Testis (tissue), 3 donors: Measurements from ENCODE around the gene CNTN2. TPM values are rescaled to one million over a fixed set of nuclear protein-coding genes. Genes with fewer than 3 reads are reported as not detected.

Source experiments
- DNase-seq: peaks from one replicate; pipeline ENCODE4 v3.0.0-alpha.2; 2019
- H3K27ac ChIP-seq, 2 donors: fragments of 200-600 bp; sonication (generic); one replicate each; pipeline ENCODE4 v1.5.1; 2019
- H3K27me3 ChIP-seq: fragments of 200-600 bp; sonication (generic); one replicate; pipeline ENCODE4 v1.5.1; 2019
- H3K36me3 ChIP-seq: fragments of 200-600 bp; sonication (generic); one replicate; pipeline ENCODE4 v1.5.1; 2017; ENCODE audit warnings: low read depth; ENCODE audit errors: missing control alignments
- H3K4me1 ChIP-seq: fragments of 200-600 bp; sonication (generic); one replicate; pipeline ENCODE4 v1.5.1; 2019
- H3K4me3 ChIP-seq, 2 donors: fragments of 200-600 bp; sonication (generic); one replicate each; pipeline ENCODE4 v1.5.1; 2017 to 2019
- H3K9me3 ChIP-seq: fragments of 200-600 bp; sonication (generic); one replicate; pipeline ENCODE4 v1.5.1; 2017
- POLR2A ChIP-seq: fragments of 450-650 bp; IDR thresholded peaks from one replicate; pipeline ENCODE4 v1.6.1; 2017; ENCODE audit warnings: antibody characterized with exemption, mild to moderate bottlenecking, moderate library complexity
- WGBS, 2 donors: methylation state at CpG; one replicate each; pipeline ENCODE4 v1.1.5; 2018; 5-methylcytosine and 5-hydroxymethylcytosine counted together
- intact Hi-C: fragments of 100-400 bp; cut with DNase I; formaldehyde crosslinking; loops from one replicate; pipeline ENCODE4 v1.15.1; 2023; ENCODE audit warnings: low total_unique reads
- polyA plus RNA-seq: library from polyadenylated mRNA; stranded (reverse); fragments of 350-450 nt; fragmentation: Illumina TruSeq; extraction: RNeasy Lipid Tissue Mini Kit (QIAGEN cat#74804); gene quantifications from one replicate; pipeline ENCODE4 v1.2.3, GENCODE V29; 2014; ENCODE audit warnings: low read depth, low replicate concordance; ENCODE audit not compliant: insufficient read depth
- total RNA-seq, 2 donors: library from RNA; depleted of rRNA; stranded (reverse); fragments of >200 nt; gene quantifications; one replicate each; pipeline ENCODE4 v1.2.3, GENCODE V29; 2016
- TF ChIP-seq, protein P1 (sequence below), 3 experiments: fragments of 450-650 bp in 2 of 3; fragments of 200-600 bp in 1 of 3; sonication (generic) in 1 of 3; IDR thresholded peaks; one replicate each; pipeline ENCODE4 v1.5.1; 2016 to 2019; ENCODE audit warnings: antibody characterized with exemption in 3 of 3, mild to moderate bottlenecking in 2 of 3, moderate library complexity in 1 of 3

CNTN2 gene
- total and polyA plus RNA-seq, 3 donors from 2014 or later, result 16.4 to 31.9 (median 17.2) TPM

DNA sequence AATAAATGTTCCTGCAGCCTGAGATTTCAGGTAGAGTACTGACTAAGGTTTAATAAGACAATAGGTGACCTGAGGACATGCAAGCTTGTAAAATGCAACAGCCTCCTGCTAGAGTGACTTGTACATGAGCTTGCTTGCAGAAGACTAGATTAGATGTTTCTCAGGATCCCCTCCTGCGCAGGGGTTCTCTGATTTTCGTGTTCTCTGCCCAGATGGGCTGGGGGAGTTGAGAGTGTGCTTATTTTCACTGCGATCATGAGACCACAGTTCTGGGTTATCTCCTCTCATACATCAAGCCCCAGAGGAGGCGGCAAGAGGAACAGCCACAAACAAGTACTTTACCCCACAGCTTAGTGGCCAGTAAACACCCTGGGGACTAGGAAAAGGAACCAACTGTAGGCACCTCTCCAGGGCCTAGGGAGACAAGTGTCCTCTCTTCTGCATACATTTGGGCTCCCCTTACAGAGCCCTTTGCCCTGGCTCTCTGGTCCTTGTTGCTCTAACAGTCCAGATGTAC lies 33.3 kb downstream of the CNTN2 start:
- no peak for DNase-seq
- TF ChIP-seq POLR2A, result no peak
- TF ChIP-seq, protein P1, sequence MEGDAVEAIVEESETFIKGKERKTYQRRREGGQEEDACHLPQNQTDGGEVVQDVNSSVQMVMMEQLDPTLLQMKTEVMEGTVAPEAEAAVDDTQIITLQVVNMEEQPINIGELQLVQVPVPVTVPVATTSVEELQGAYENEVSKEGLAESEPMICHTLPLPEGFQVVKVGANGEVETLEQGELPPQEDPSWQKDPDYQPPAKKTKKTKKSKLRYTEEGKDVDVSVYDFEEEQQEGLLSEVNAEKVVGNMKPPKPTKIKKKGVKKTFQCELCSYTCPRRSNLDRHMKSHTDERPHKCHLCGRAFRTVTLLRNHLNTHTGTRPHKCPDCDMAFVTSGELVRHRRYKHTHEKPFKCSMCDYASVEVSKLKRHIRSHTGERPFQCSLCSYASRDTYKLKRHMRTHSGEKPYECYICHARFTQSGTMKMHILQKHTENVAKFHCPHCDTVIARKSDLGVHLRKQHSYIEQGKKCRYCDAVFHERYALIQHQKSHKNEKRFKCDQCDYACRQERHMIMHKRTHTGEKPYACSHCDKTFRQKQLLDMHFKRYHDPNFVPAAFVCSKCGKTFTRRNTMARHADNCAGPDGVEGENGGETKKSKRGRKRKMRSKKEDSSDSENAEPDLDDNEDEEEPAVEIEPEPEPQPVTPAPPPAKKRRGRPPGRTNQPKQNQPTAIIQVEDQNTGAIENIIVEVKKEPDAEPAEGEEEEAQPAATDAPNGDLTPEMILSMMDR (IDR thresholded peaks at IDR 0.05), result no peak
- Histone ChIP-seq H3K27ac (no peak overlapping the region), H3K36me3 (no peaks in the 10 kb centered on the region), H3K4me3 (no peak overlapping the region), H3K9me3 (no peaks in the 10 kb centered on the region), H3K27me3 (no peaks in the 10 kb centered on the region), H3K4me1 (peaks cover 13% of the 10 kb centered on the region)
- 61 to 67% methylated on average over 4 of the region's 4 CpGs for WGBS, 2 donors
- intact Hi-C loops, result no loop called here

DNA sequence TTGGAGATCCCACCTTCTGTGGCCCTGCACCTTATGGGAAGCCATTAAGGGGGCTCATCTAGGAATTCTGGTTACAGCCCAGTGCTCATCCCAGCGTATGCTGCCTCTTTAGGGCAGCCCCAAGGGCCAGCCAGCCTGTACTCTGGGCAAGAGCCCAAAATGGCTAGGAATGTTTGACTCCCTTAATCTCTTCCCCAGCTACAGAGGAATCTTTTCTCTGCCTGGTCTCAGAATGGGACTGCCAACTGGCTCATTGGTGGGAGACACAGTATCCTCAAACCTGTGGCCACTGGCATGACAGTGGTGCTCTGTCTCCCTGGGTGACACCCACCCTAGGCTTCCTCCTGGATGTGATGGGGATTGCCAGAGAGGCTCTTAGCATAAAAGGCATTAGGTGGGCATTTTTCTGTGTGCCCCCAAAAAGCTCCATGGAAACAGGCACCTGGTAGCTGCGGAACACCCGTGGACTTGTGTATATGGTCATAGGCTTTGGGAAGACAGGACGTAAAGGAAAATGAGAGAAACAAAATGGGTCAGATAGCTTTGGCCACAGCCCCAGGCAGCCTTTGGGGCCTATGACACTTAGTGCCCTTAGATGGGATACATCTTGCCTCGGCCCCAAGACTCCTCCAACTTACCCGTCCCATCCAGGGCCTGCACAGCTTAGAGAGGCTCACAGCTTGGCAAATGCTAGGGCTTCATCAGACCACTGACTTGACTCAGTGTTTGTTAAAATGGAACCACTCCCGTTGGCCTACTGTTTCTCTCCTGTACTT lies 34.3 kb downstream of the CNTN2 start:
- Histone ChIP-seq H3K36me3 (no peaks in the 10 kb centered on the region), H3K27me3 (no peaks in the 10 kb centered on the region), H3K9me3 (no peaks in the 10 kb centered on the region), H3K27ac (no peak overlapping the region), H3K4me3 (no peak overlapping the region), H3K4me1 (peaks cover 13% of the 10 kb centered on the region)
- intact Hi-C loops, result no loop called here
- 77 to 83% methylated on average over 7 of the region's 7 CpGs for WGBS, 2 donors
- TF ChIP-seq POLR2A, result no peak
- TF ChIP-seq, protein P1 (IDR thresholded peaks at IDR 0.05), result no peak
- no peak for DNase-seq

DNA sequence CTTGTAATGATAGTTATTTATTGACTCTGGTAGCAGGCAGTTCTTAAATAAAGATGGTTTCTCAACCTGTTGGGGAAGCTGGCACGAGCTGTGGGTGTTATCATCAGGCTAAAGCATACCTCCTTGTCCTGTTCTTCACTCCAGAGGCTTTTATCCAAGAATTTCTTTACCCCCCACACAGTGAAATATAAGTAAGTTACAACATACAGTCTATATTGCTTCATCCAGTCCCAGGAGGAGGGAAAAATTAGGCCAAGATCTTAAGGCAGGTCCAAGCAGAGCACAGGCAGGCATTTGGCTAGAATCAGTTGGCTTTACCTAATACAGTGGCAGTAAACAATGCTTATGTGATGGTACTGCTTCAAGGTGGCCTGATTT lies 34.9 kb downstream of the CNTN2 start:
- intact Hi-C loops, result no loop called here
- 70 to 85% methylated on average over 1 of the region's 1 CpG for WGBS, 2 donors
- TF ChIP-seq, protein P1 (IDR thresholded peaks at IDR 0.05), result no peak
- TF ChIP-seq POLR2A, result no peak
- Histone ChIP-seq H3K27me3 (no peaks in the 10 kb centered on the region), H3K4me1 (peaks cover 13% of the 10 kb centered on the region), H3K36me3 (no peaks in the 10 kb centered on the region), H3K9me3 (no peaks in the 10 kb centered on the region), H3K4me3 (no peak overlapping the region), H3K27ac (no peak overlapping the region)
- no peak for DNase-seq

DNA sequence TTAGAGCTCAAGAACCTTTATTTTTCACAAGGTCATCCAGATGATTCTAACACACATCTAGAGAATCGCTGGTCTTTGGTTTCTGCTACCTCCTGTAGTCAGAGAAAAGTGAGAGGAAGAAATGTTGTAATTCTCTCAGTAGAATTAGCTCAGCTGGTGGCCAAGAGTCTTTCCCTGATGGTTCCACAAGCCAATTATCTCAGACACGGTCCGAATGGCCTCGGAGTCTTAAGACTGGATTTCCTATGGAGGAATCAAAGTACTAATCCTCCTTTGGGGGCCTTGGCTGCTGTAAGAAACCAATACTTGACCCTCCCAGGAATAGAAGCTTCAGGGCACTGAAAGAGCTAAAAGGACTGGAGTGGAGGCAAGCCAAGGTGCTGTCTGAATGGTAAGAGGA lies 39.4 kb downstream of the CNTN2 start:
- H3K9me3 ChIP-seq, result no peaks in the 10 kb centered on the region
- no peaks in the 10 kb centered on the region for H3K27me3 ChIP-seq
- H3K27ac ChIP-seq, result no peak overlapping the region
- H3K4me1 ChIP-seq, result no peaks in the 10 kb centered on the region
- no peak for TF ChIP-seq POLR2A
- TF ChIP-seq, protein P1 (IDR thresholded peaks at IDR 0.05), result no peak
- no peak overlapping the region for H3K4me3 ChIP-seq
- intact Hi-C loops, result no loop called here
- WGBS, 2 donors, result 86 to 90% methylated on average over 4 of the region's 4 CpGs
- no peak for DNase-seq
- H3K36me3 ChIP-seq, result no peaks in the 10 kb centered on the region

DNA sequence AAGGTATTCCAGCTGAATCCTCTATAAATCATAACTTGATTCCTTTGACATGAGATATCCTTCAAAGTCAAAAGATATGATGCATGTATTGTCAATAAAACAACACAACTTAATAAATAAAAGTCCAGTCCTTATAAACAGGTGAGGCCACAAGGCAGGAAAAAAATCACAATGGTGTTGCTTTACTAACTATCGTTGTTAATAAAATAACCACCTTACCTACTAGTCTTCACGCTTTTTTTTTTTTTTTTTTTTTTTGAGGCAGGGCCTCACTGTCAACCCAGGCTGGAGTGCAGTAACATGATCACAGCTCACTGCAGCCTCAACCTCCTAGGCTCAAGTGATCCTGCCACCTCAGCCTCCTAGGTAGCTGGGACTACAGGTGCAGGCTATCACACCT lies 41.3 kb downstream of the CNTN2 start, which contains the start of gene TMEM81:
TMEM81 (minus strand) TSS at position 101 of the 400 bp plus-strand sequence. CDS start 140 bp downstream, outside the sequence.
- no peak within 1 kb of the TSS for H3K4me3 ChIP-seq
- 92 to 98% methylated on average over 2 of the region's 2 CpGs for WGBS, 2 donors
- no peaks in the 10 kb centered on the region for H3K27me3 ChIP-seq
- no peak for DNase-seq
- no peaks in the 10 kb centered on the region for H3K4me1 ChIP-seq
- intact Hi-C loops, result no loop called here
- no peaks in the 10 kb centered on the region for H3K9me3 ChIP-seq
- no peak within 1 kb of the TSS for H3K27ac ChIP-seq
- TF ChIP-seq, protein P1 (IDR thresholded peaks at IDR 0.05), result no peak
- H3K36me3 ChIP-seq, result no peaks in the 10 kb centered on the region
